ENCODE results near the gene MYOCD.

Gene MYOCD

DNA sequence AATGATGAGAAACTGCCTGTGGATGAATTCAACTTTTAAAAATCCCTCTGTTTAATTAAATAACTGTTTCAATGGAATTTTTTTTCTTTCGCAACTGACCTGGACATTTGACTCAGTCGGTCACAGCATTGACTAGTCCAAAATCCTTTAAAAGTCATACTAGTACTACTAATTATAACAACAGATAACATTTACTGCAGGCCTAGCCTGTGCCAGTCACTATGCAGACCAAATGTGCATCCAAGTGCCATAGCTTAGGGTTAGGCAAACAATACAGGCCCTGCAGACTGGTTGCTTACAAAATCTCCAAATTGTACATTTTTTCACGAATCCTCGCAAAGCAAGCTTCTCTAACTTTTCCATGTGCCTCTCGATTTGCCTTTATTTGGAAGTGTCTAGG, 56.6 kb downstream of the MYOCD start:
- Histone ChIP-seq H3K9ac (ENCODE audit: low read depth, low read length) (no peak overlapping the region), H3K9me3 (ENCODE audit: control insufficient read depth, insufficient read depth, low read length) (no peaks in the 10 kb centered on the region), H3K27me3 (ENCODE audit: control insufficient read depth, insufficient read depth, low read length) (no peaks in the 10 kb centered on the region), H3K36me3 (ENCODE audit: control insufficient read depth, insufficient read depth, low read length) (no peaks in the 10 kb centered on the region), H3K4me3 (ENCODE audit: low read depth, low read length) (no peak overlapping the region), H3K4me1 (ENCODE audit: control insufficient read depth, insufficient read depth, low read length) (peaks cover 4% of the 10 kb centered on the region)

DNA sequence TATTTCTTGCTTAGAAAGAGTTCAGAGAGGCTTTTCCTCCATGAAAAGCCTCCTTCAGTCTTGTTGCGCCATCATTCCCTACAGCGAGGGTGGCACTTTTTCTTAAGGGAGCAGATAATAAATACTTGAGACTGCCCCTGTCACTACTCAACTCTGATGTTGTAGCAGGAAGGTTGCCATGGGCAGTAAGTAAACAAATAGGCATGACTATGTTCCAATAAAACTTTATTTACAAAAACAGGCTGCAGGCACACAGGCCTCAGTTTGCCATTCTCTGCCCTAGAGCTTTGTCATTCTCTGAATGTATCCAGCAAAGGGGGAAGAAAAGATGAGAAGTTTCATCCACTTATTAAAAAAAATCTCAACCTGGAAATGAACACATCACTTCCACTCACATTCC, 60.4 kb downstream of the MYOCD start:
- H3K9me3 ChIP-seq (ENCODE audit: control insufficient read depth, insufficient read depth, low read length): no peaks in the 10 kb centered on the region
- no peak overlapping the region for H3K9ac ChIP-seq (ENCODE audit: low read depth, low read length)
- H3K27me3 ChIP-seq (ENCODE audit: control insufficient read depth, insufficient read depth, low read length): no peaks in the 10 kb centered on the region
- peaks cover 8% of the 10 kb centered on the region for H3K4me1 ChIP-seq (ENCODE audit: control insufficient read depth, insufficient read depth, low read length)
- no peak overlapping the region for H3K4me3 ChIP-seq (ENCODE audit: low read depth, low read length)
- H3K36me3 ChIP-seq (ENCODE audit: control insufficient read depth, insufficient read depth, low read length): no peaks in the 10 kb centered on the region

DNA sequence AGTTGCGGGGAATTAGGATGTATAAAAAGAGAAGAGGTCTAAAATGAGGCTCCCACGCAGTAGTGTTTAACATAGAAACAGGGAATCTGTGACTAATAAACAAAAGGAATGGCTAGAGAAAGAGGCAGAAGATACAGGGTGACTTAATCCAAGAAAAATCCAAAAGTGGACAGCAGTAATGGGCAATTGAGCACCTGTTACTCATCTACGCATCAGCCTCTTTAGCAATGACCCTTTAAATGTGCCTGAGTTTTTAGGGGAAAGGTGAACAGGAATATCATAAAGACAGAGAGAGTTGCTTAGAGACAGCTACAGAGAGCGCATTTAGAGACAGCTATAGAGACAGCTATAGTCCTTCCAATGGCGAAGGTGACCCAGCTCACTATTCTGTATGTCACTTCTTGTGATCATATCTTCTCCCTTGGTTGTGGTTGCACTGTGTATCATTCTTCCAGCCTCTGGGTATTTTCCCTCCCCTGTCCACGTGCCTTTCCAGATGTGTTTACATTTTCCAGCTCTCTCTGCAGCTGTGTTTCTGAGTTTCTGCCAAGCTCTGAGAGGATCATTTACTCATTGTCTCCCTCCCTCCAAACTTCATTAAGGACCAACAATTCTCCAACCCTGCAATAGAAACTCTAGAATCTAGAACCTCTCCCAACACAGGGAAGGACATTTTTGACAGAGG, 61.5 kb downstream of the MYOCD start:
- Histone ChIP-seq H3K36me3 (ENCODE audit: control insufficient read depth, insufficient read depth, low read length) (no peaks in the 10 kb centered on the region), H3K27me3 (ENCODE audit: control insufficient read depth, insufficient read depth, low read length) (no peaks in the 10 kb centered on the region), H3K4me3 (ENCODE audit: low read depth, low read length) (no peak overlapping the region), H3K9me3 (ENCODE audit: control insufficient read depth, insufficient read depth, low read length) (no peaks in the 10 kb centered on the region), H3K9ac (ENCODE audit: low read depth, low read length) (no peak overlapping the region), H3K4me1 (ENCODE audit: control insufficient read depth, insufficient read depth, low read length) (peaks cover 9% of the 10 kb centered on the region)

DNA sequence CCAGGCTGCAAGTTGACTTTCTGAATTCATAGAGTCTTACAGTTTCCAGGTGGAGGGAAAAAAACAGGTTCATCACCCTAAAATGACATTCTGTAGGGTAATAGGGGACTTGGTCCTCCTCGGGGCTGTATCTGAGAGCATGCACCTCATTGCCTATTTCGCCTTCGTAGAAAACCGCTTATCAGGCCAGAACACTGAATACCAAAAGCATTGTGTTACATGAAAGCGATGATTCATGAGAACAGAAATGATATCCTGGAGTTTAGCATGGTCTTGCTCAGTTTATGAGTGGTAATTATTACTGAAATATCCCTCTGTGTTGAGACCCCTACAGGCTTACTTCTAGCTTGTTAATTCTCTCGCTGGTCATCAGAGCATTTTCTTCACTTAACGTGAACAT, 62.2 kb downstream of the MYOCD start:
- Histone ChIP-seq H3K36me3 (ENCODE audit: control insufficient read depth, insufficient read depth, low read length) (no peaks in the 10 kb centered on the region), H3K9ac (ENCODE audit: low read depth, low read length) (no peak overlapping the region), H3K4me1 (ENCODE audit: control insufficient read depth, insufficient read depth, low read length) (peaks cover 9% of the 10 kb centered on the region), H3K9me3 (ENCODE audit: control insufficient read depth, insufficient read depth, low read length) (no peaks in the 10 kb centered on the region), H3K4me3 (ENCODE audit: low read depth, low read length) (no peak overlapping the region), H3K27me3 (ENCODE audit: control insufficient read depth, insufficient read depth, low read length) (no peaks in the 10 kb centered on the region)

DNA sequence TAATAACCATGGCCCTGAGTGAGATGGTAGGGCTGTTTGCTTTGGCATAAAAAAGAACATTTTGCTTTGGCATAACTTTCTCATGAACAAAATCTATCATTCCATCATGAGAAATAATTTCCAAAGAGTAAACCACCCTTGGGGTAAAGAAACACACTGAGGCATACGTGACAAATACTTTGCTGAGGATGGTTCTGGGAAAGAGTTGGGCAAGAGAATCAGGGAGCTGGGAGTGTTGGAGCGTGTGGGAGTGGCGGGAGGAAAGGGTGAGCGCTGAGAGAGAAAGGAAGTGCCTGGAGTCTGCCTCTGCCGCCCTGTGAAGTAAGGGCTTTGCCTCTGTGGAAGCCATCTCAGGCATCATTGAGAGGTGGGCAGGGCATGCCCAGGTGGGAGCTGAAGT, 63.4 kb downstream of the MYOCD start:
- Histone ChIP-seq H3K4me1 (ENCODE audit: control insufficient read depth, insufficient read depth, low read length) (peaks cover 9% of the 10 kb centered on the region), H3K27me3 (ENCODE audit: control insufficient read depth, insufficient read depth, low read length) (no peaks in the 10 kb centered on the region), H3K9ac (ENCODE audit: low read depth, low read length) (no peak overlapping the region), H3K4me3 (ENCODE audit: low read depth, low read length) (no peak overlapping the region), H3K36me3 (ENCODE audit: control insufficient read depth, insufficient read depth, low read length) (no peaks in the 10 kb centered on the region), H3K9me3 (ENCODE audit: control insufficient read depth, insufficient read depth, low read length) (no peaks in the 10 kb centered on the region)

DNA sequence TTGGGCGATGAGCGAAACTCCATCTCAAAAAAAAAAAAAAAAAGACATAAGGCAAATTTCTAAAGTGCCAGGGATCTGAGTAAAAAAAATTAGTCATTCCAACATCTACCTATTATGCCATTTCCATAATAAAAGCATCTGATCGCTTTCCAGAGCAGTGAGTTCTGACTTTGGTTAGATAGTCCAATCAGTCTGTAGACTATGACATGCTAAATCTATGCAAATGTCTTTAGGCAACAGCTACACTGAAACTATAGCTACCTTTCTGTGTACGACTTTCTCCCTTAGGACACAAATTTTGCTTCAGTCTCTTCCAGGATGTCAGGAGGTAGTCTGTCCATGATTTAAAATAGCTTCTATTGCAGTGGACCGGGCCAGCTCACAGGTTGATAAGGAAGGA, 64.7 kb downstream of the MYOCD start:
- Histone ChIP-seq H3K9me3 (ENCODE audit: control insufficient read depth, insufficient read depth, low read length) (no peaks in the 10 kb centered on the region), H3K9ac (ENCODE audit: low read depth, low read length) (no peak overlapping the region), H3K36me3 (ENCODE audit: control insufficient read depth, insufficient read depth, low read length) (no peaks in the 10 kb centered on the region), H3K4me3 (ENCODE audit: low read depth, low read length) (no peak overlapping the region), H3K4me1 (ENCODE audit: control insufficient read depth, insufficient read depth, low read length) (peaks cover 9% of the 10 kb centered on the region), H3K27me3 (ENCODE audit: control insufficient read depth, insufficient read depth, low read length) (no peaks in the 10 kb centered on the region)

DNA sequence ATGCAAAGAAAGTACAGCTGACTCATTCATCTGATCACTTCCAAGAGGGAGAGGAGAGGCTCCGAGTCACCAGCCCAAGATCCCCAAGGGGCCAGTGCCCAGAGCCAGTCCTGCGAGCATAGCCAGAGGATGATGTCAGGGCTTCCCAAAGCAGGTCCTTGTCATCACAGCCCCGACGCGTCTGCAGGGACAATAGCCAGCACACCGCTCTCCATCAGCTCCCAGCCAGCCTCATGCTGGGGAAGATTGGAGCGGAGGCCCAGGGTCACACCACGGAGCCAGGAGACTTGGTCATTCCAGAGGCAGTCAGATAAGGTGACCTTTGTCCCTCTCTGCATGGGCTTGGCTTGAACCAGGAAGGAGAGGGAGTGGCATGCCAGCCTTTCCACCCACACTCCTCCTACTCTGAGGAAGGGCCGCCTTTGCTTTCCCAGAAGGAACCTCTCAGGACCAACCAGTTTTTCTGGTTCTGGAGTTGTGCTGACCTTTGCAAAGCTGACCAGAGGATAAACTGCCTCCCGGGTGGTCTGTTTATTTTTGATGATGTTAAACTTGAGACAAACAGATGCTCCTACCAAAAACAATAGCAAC, 65.3 kb downstream of the MYOCD start:
- Histone ChIP-seq H3K36me3 (ENCODE audit: control insufficient read depth, insufficient read depth, low read length) (no peaks in the 10 kb centered on the region), H3K9me3 (ENCODE audit: control insufficient read depth, insufficient read depth, low read length) (no peaks in the 10 kb centered on the region), H3K9ac (ENCODE audit: low read depth, low read length) (no peak overlapping the region), H3K4me1 (ENCODE audit: control insufficient read depth, insufficient read depth, low read length) (peaks cover 9% of the 10 kb centered on the region), H3K4me3 (ENCODE audit: low read depth, low read length) (no peak overlapping the region), H3K27me3 (ENCODE audit: control insufficient read depth, insufficient read depth, low read length) (no peaks in the 10 kb centered on the region)

DNA sequence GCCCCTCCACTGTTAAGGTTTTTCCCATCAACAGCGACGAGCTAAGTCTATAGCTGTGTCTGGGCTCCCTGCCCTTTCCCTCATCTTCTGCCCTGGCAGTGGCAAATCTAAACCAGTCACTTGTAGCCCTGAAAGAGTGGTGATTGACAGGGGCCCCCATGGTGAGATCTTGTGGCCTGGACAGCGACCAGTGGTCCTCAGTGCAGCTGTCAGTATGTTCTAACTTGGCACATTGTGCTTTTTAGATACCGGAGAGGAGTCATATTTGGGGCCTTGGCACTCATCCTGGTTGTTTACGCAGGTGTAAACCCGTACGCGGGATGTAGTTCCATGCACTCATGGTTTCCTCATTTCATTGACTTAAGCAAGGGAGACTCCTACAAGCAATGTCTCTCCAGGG, 66.1 kb downstream of the MYOCD start:
- no peak overlapping the region for H3K4me3 ChIP-seq (ENCODE audit: low read depth, low read length)
- no peaks in the 10 kb centered on the region for H3K9me3 ChIP-seq (ENCODE audit: control insufficient read depth, insufficient read depth, low read length)
- no peaks in the 10 kb centered on the region for H3K27me3 ChIP-seq (ENCODE audit: control insufficient read depth, insufficient read depth, low read length)
- H3K9ac ChIP-seq (ENCODE audit: low read depth, low read length): no peak overlapping the region
- peaks cover 9% of the 10 kb centered on the region for H3K4me1 ChIP-seq (ENCODE audit: control insufficient read depth, insufficient read depth, low read length)
- no peaks in the 10 kb centered on the region for H3K36me3 ChIP-seq (ENCODE audit: control insufficient read depth, insufficient read depth, low read length)

DNA sequence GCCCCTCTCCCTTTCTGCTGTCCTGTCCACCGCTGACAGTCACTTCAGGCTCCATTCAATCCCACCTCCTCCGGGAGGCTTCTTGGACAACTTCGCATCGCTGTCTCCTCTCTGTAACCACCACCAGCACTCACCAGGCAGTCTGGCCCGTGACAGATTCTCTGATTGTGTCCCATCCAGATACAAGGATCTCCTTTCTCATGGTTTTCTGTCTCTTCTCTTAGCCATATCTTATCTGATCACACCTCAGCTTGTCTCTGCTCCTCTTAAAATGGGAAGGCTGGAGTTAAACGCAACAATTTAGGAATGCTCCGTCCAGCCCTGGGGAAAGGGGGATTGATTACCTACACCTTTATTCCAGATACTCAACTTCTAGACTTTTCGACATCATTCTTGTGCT, 66.7 kb downstream of the MYOCD start:
- Histone ChIP-seq H3K9ac (ENCODE audit: low read depth, low read length) (no peak overlapping the region), H3K27me3 (ENCODE audit: control insufficient read depth, insufficient read depth, low read length) (no peaks in the 10 kb centered on the region), H3K4me1 (ENCODE audit: control insufficient read depth, insufficient read depth, low read length) (peaks cover 9% of the 10 kb centered on the region), H3K4me3 (ENCODE audit: low read depth, low read length) (no peak overlapping the region), H3K36me3 (ENCODE audit: control insufficient read depth, insufficient read depth, low read length) (no peaks in the 10 kb centered on the region), H3K9me3 (ENCODE audit: control insufficient read depth, insufficient read depth, low read length) (no peaks in the 10 kb centered on the region)

DNA sequence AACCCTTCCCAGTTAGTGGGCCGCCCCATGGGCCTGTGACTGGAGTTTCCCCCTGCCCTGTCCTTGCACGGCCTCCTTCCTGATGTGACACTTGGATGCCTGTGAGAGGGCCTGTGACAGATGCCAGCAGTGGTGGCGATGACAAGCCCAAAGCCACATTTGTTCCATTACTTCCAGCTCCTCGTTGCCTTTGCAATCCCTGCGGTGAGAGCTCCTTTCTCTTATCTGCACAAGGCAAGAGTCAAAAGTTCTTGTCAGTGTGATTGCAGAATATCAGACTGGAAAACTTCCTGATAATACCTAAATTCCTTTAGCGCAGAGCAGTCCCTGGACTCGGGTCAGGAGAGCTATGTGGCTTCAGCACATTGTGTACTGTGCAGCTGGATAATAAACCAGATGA, 69.2 kb downstream of the MYOCD start:
- no peaks in the 10 kb centered on the region for H3K27me3 ChIP-seq (ENCODE audit: control insufficient read depth, insufficient read depth, low read length)
- H3K9me3 ChIP-seq (ENCODE audit: control insufficient read depth, insufficient read depth, low read length): no peaks in the 10 kb centered on the region
- no peaks in the 10 kb centered on the region for H3K36me3 ChIP-seq (ENCODE audit: control insufficient read depth, insufficient read depth, low read length)
- H3K9ac ChIP-seq (ENCODE audit: low read depth, low read length): no peak overlapping the region
- H3K4me1 ChIP-seq (ENCODE audit: control insufficient read depth, insufficient read depth, low read length): peaks cover 9% of the 10 kb centered on the region
- H3K4me3 ChIP-seq (ENCODE audit: low read depth, low read length): no peak overlapping the region

DNA sequence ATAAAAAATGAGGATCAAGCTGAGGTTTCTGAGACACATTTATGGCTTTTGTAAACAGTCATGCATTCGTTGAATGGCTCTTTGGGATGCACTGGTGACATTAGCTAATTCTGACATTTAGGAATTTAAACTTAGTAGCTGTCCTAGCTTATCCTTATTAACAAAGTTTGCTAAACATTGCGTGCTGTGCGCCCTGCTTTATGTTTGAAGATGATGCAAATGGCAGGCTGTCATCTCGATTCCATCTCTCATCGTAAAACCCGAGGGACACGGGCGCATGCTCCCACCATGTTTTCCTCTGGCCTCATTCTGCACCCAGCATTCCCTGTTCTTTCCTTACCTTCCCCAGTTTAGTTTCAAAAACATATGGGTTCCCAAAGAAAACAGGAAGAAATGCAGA, 69.8 kb downstream of the MYOCD start:
- no peaks in the 10 kb centered on the region for H3K36me3 ChIP-seq (ENCODE audit: control insufficient read depth, insufficient read depth, low read length)
- H3K4me3 ChIP-seq (ENCODE audit: low read depth, low read length): no peak overlapping the region
- H3K9ac ChIP-seq (ENCODE audit: low read depth, low read length): no peak overlapping the region
- peaks cover 8% of the 10 kb centered on the region for H3K4me1 ChIP-seq (ENCODE audit: control insufficient read depth, insufficient read depth, low read length)
- no peaks in the 10 kb centered on the region for H3K27me3 ChIP-seq (ENCODE audit: control insufficient read depth, insufficient read depth, low read length)
- H3K9me3 ChIP-seq (ENCODE audit: control insufficient read depth, insufficient read depth, low read length): no peaks in the 10 kb centered on the region

DNA sequence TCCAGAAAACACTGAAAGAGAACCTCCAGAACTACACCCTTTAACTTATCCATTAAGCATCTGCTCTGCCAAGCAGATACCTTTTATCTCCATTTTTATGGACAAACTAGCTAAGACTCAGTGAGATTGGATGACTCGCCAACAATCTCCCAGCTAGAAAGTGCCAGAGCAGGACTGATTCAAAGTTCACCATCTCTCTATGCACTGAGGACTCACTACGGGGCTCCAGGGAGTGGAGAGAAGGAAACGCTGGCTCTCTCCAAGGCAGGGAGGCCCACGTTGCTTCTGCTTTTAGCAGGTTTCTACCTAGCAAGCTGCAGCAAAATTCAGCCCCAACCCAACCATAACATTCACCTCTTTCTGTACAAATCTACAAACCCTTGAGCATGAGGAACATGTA, 70.8 kb downstream of the MYOCD start:
- Histone ChIP-seq H3K36me3 (ENCODE audit: control insufficient read depth, insufficient read depth, low read length) (no peaks in the 10 kb centered on the region), H3K4me3 (ENCODE audit: low read depth, low read length) (no peak overlapping the region), H3K9me3 (ENCODE audit: control insufficient read depth, insufficient read depth, low read length) (no peaks in the 10 kb centered on the region), H3K27me3 (ENCODE audit: control insufficient read depth, insufficient read depth, low read length) (no peaks in the 10 kb centered on the region), H3K9ac (ENCODE audit: low read depth, low read length) (no peak overlapping the region), H3K4me1 (ENCODE audit: control insufficient read depth, insufficient read depth, low read length) (no peaks in the 10 kb centered on the region)
